ENCODE results near the gene TBC1D10B. TPM values are rescaled to one million over a fixed set of nuclear protein-coding genes. Genes with fewer than 3 reads are reported as not detected.

Gene TBC1D10B
- total and polyA plus RNA-seq, 9 of the 15 experiments (the other 6 are each of a cell fraction or from before 2014, with no cell fraction given), result 2.2 to 55.4 (median 17.5) TPM

GRCh38 chr16:30377050-30377811 lies 6.9 kb upstream of the TBC1D10B start (continued):
- TF ChIP-seq TSHZ1 (CRISPR knock-in tag; IDR thresholded peaks at IDR 0.05) (no peak), PCBP2 (IDR thresholded peaks at IDR 0.05; ENCODE audit: low read depth, low read length, poor library complexity, severe bottlenecking) (no peak), HES1 (IDR thresholded peaks at IDR 0.05; ENCODE audit: low read depth) (no peak), HDAC3 (IDR thresholded peaks at IDR 0.05; ENCODE audit: borderline replicate concordance, partially characterized antibody) (no peak), BRF2 (IDR thresholded peaks at IDR 0.05; ENCODE audit: borderline replicate concordance, insufficient read depth, insufficient read length) (no peak), ZBTB49 (CRISPR knock-in tag; IDR thresholded peaks at IDR 0.05; ENCODE audit: borderline replicate concordance) (no peak), DDX20 (tag; IDR thresholded peaks at IDR 0.05; ENCODE audit: low read depth) (no peak), ZNF184 (CRISPR knock-in tag; IDR thresholded peaks at IDR 0.05) (no peak), AFF1 (IDR thresholded peaks at IDR 0.05; ENCODE audit: low read depth in 1 of 2, partially characterized antibody in 2 of 2) (no peak), ZNF324 (CRISPR knock-in tag; IDR thresholded peaks at IDR 0.05) (no peak), NCOA6 (IDR thresholded peaks at IDR 0.05) (no peak)

Measured in K562 (cell line).